ENCODE results near the gene NFKB1. TPM values are rescaled to one million over a fixed set of nuclear protein-coding genes. Genes with fewer than 3 reads are reported as not detected.

NFKB1 gene
- total RNA-seq, 1 experiment from 2014 or later = 5.3 TPM

- no peaks in the 10 kb centered on the region for H3K36me3 ChIP-seq (ENCODE audit: insufficient read depth, low read length)
- H3K9me2 ChIP-seq (replicated peaks; ENCODE audit: insufficient read depth, low read length) = no peaks in the 10 kb centered on the region
- H3K27ac ChIP-seq (ENCODE audit: low read length) = no peak overlapping the region
- H3K9ac ChIP-seq (ENCODE audit: low read length) = no peak overlapping the region
- peaks cover 3% of the 10 kb centered on the region; the same call in 1 of the 2 replicates for H3K9me3 ChIP-seq (ENCODE audit: low read length)
- no peak overlapping the region for H2AFZ ChIP-seq (ENCODE audit: low read length)
- H3K4me1 ChIP-seq (ENCODE audit: low read length) = no peaks in the 10 kb centered on the region
- no peaks in the 10 kb centered on the region for H4K20me1 ChIP-seq (ENCODE audit: insufficient read depth, low read depth, low read length)
- H3K79me2 ChIP-seq (ENCODE audit: low read length) = no peaks in the 10 kb centered on the region
- no peaks in the 10 kb centered on the region for H3K27me3 ChIP-seq (ENCODE audit: low read length)
- H3K4me3 ChIP-seq (ENCODE audit: low read length) = no peak overlapping the region
- no peak for DNase-seq
- no peak overlapping the region for H3K4me2 ChIP-seq (ENCODE audit: low read depth, low read length, poor library complexity, severe bottlenecking)
Measured at GRCh38 chr4:102589743-102590142, 88.6 kb downstream of the NFKB1 start.

- Histone ChIP-seq H3K27me3 (ENCODE audit: low read length) (no peaks in the 10 kb centered on the region), H3K27ac (ENCODE audit: low read length) (no peak overlapping the region), H3K4me2 (ENCODE audit: low read depth, low read length, poor library complexity, severe bottlenecking) (no peak overlapping the region), H4K20me1 (ENCODE audit: insufficient read depth, low read depth, low read length) (no peaks in the 10 kb centered on the region), H3K9me3 (ENCODE audit: low read length) (peaks cover 3% of the 10 kb centered on the region; the same call in 1 of the 2 replicates), H3K4me3 (ENCODE audit: low read length) (no peak overlapping the region), H3K36me3 (ENCODE audit: insufficient read depth, low read length) (no peaks in the 10 kb centered on the region), H3K9me2 (replicated peaks; ENCODE audit: insufficient read depth, low read length) (no peaks in the 10 kb centered on the region), H3K79me2 (ENCODE audit: low read length) (no peaks in the 10 kb centered on the region), H3K4me1 (ENCODE audit: low read length) (no peaks in the 10 kb centered on the region), H2AFZ (ENCODE audit: low read length) (no peak overlapping the region), H3K9ac (ENCODE audit: low read length) (no peak overlapping the region)
- DNase-seq = no peak
Measured at GRCh38 chr4:102592256-102592655, 91.1 kb downstream of the NFKB1 start.

DNA sequence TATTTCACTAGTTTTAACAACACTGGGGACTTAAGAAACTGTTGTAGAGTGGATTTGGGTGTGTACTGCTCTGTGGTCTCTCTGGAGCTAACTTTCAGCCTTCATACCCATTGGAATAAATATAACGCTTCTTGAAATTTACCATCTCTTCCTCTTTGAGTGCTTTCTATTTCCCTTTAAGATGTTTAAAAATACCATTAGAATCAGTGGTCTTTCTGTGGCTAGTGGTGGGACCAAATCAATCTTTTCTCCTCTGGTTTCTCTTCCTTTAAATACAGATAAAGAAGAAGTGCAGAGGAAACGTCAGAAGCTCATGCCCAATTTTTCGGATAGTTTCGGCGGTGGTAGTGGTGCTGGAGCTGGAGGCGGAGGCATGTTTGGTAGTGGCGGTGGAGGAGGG lies 92.0 kb downstream of the NFKB1 start:
- H3K9me2 ChIP-seq (replicated peaks; ENCODE audit: insufficient read depth, low read length) = no peaks in the 10 kb centered on the region
- no peaks in the 10 kb centered on the region for H4K20me1 ChIP-seq (ENCODE audit: insufficient read depth, low read depth, low read length)

GRCh38 chr4:102594000-102594399 lies 92.8 kb downstream of the NFKB1 start:
- Histone ChIP-seq H3K4me2 (ENCODE audit: low read depth, low read length, poor library complexity, severe bottlenecking) (no peak overlapping the region), H3K36me3 (ENCODE audit: insufficient read depth, low read length) (no peaks in the 10 kb centered on the region)

More for the DNA sequence above, 92.0 kb downstream of the NFKB1 start:
- Histone ChIP-seq H3K9me3 (ENCODE audit: low read length) (peaks cover 3% of the 10 kb centered on the region; the same call in 1 of the 2 replicates), H3K4me1 (ENCODE audit: low read length) (no peaks in the 10 kb centered on the region), H2AFZ (ENCODE audit: low read length) (no peak overlapping the region), H3K27ac (ENCODE audit: low read length) (no peak overlapping the region), H3K36me3 (ENCODE audit: insufficient read depth, low read length) (no peaks in the 10 kb centered on the region), H3K9ac (ENCODE audit: low read length) (no peak overlapping the region), H3K27me3 (ENCODE audit: low read length) (no peaks in the 10 kb centered on the region), H3K4me3 (ENCODE audit: low read length) (no peak overlapping the region), H3K79me2 (ENCODE audit: low read length) (no peaks in the 10 kb centered on the region), H3K4me2 (ENCODE audit: low read depth, low read length, poor library complexity, severe bottlenecking) (no peak overlapping the region)
- DNase-seq = no peak

DNA sequence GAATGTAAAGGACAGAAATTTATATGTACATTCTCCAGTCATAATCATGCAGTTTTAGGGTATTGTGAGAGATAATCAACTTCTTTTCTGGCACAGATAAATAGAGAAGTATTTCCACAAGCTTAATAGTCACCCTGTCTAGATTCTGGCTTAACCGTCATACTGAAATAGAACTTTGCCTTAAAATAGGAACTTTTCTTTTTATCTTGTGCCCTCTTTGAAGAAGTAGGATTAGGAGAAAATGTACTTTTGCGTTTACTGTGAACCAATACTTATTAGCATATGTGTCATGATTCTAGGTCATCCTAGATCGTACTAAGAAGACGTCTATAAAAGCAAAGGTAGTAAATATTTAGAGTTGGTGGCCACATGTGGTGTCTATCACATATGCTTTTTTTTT lies 95.4 kb downstream of the NFKB1 start:
- Histone ChIP-seq H3K9me2 (replicated peaks; ENCODE audit: insufficient read depth, low read length) (no peaks in the 10 kb centered on the region), H3K27ac (ENCODE audit: low read length) (no peak overlapping the region), H2AFZ (ENCODE audit: low read length) (no peak overlapping the region), H3K4me3 (ENCODE audit: low read length) (no peak overlapping the region), H3K9me3 (ENCODE audit: low read length) (peaks cover 1% of the 10 kb centered on the region; the same call in 1 of the 2 replicates), H3K4me2 (ENCODE audit: low read depth, low read length, poor library complexity, severe bottlenecking) (no peak overlapping the region), H3K9ac (ENCODE audit: low read length) (no peak overlapping the region), H3K36me3 (ENCODE audit: insufficient read depth, low read length) (no peaks in the 10 kb centered on the region), H3K27me3 (ENCODE audit: low read length) (no peaks in the 10 kb centered on the region), H3K4me1 (ENCODE audit: low read length) (no peaks in the 10 kb centered on the region), H3K79me2 (ENCODE audit: low read length) (no peaks in the 10 kb centered on the region), H4K20me1 (ENCODE audit: insufficient read depth, low read depth, low read length) (no peaks in the 10 kb centered on the region)
- no peak for DNase-seq

More at GRCh38 chr4:102594000-102594399, 92.8 kb downstream of the NFKB1 start:
- Histone ChIP-seq H4K20me1 (ENCODE audit: insufficient read depth, low read depth, low read length) (no peaks in the 10 kb centered on the region), H3K9me3 (ENCODE audit: low read length) (peaks cover 3% of the 10 kb centered on the region; the same call in 1 of the 2 replicates), H3K79me2 (ENCODE audit: low read length) (no peaks in the 10 kb centered on the region), H3K4me3 (ENCODE audit: low read length) (no peak overlapping the region), H3K4me1 (ENCODE audit: low read length) (no peaks in the 10 kb centered on the region), H2AFZ (ENCODE audit: low read length) (no peak overlapping the region), H3K27ac (ENCODE audit: low read length) (no peak overlapping the region), H3K27me3 (ENCODE audit: low read length) (no peaks in the 10 kb centered on the region), H3K9ac (ENCODE audit: low read length) (no peak overlapping the region), H3K9me2 (replicated peaks; ENCODE audit: insufficient read depth, low read length) (no peaks in the 10 kb centered on the region)
- no peak for DNase-seq

DNA sequence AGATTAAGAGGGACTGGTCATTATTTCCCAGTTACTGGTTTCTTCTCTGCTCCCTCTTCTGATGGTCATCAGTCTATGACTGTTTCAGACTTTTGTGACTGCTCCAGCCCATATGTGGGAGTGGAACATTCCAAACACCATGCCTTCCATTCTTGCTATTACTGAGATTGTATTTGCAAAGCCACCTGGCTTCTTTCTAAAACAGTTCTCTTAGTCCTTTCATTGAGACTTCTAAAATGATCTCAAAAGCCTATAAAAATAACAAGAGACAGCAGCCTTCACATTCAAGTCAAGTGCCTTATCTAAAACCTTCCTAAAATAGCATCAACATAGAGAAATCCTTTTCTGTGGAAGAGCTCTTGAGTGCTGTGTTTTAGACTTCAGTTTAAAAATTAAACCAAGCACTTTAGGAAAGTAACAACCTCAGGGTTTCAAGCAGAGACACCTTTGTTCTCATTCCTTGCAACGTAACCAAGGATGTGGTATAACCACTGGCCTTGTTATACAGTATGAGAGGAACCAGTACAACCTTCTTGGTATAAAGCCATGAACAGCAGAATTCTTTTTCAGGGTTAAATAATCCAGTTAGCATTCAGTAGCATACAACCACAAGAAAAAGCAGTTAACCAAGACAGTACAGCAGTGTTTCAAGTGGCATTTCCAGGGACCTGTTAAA lies 97.1 kb downstream of the NFKB1 start:
- Histone ChIP-seq H3K36me3 (ENCODE audit: insufficient read depth, low read length) (no peaks in the 10 kb centered on the region), H3K4me1 (ENCODE audit: low read length) (no peaks in the 10 kb centered on the region), H3K4me3 (ENCODE audit: low read length) (no peak overlapping the region), H4K20me1 (ENCODE audit: insufficient read depth, low read depth, low read length) (no peaks in the 10 kb centered on the region), H3K27ac (ENCODE audit: low read length) (no peak overlapping the region), H2AFZ (ENCODE audit: low read length) (no peak overlapping the region), H3K27me3 (ENCODE audit: low read length) (no peaks in the 10 kb centered on the region), H3K9ac (ENCODE audit: low read length) (no peak overlapping the region), H3K9me2 (replicated peaks; ENCODE audit: insufficient read depth, low read length) (no peaks in the 10 kb centered on the region), H3K4me2 (ENCODE audit: low read depth, low read length, poor library complexity, severe bottlenecking) (no peak overlapping the region), H3K79me2 (ENCODE audit: low read length) (no peaks in the 10 kb centered on the region), H3K9me3 (ENCODE audit: low read length) (no peaks in the 10 kb centered on the region)
- DNase-seq = no peak

DNA sequence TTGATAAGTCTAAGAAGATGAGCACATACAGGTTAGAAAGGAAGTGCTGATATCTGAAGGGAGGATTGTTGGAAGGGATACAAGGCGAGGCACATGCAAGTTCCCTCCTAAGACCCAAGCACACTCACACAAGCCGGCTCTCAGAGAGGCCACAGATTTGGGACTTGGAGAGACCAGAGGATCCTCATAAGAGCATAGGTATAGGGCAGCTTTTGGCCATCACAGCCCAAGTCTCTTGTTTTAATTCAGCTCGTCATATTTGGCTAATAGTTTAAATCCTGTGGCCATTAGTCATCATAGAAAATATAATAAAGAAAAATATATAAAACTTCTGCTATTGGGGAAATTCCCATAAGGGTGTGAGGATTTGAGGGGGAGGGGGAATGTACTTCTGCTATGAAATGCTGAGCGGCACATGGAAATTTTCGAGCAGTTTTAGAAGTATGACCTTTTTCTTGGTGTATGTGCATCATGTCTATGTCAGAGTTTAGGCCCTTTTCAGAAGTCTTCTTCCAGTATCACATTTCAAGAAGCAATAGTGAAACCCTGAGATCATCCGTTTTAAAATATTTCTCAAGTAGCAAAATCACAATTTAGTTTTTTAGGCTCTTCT lies 97.7 kb downstream of the NFKB1 start:
- no peak overlapping the region for H3K9ac ChIP-seq (ENCODE audit: low read length)
- no peak overlapping the region for H3K4me3 ChIP-seq (ENCODE audit: low read length)
- no peaks in the 10 kb centered on the region for H3K9me3 ChIP-seq (ENCODE audit: low read length)
- no peaks in the 10 kb centered on the region for H3K79me2 ChIP-seq (ENCODE audit: low read length)
- no peak overlapping the region for H2AFZ ChIP-seq (ENCODE audit: low read length)
- H3K27ac ChIP-seq (ENCODE audit: low read length) = no peak overlapping the region
- H3K4me1 ChIP-seq (ENCODE audit: low read length) = no peaks in the 10 kb centered on the region
- H3K4me2 ChIP-seq (ENCODE audit: low read depth, low read length, poor library complexity, severe bottlenecking) = no peak overlapping the region
- H4K20me1 ChIP-seq (ENCODE audit: insufficient read depth, low read depth, low read length) = no peaks in the 10 kb centered on the region
- no peak for DNase-seq
- H3K9me2 ChIP-seq (replicated peaks; ENCODE audit: insufficient read depth, low read length) = no peaks in the 10 kb centered on the region
- H3K27me3 ChIP-seq (ENCODE audit: low read length) = no peaks in the 10 kb centered on the region
- H3K36me3 ChIP-seq (ENCODE audit: insufficient read depth, low read length) = no peaks in the 10 kb centered on the region

- H4K20me1 ChIP-seq (ENCODE audit: insufficient read depth, low read depth, low read length) = no peaks in the 10 kb centered on the region
Measured at GRCh38 chr4:102599455-102599854, 98.3 kb downstream of the NFKB1 start.

More at GRCh38 chr4:102599455-102599854, 98.3 kb downstream of the NFKB1 start:
- Histone ChIP-seq H3K9ac (ENCODE audit: low read length) (no peak overlapping the region), H3K27me3 (ENCODE audit: low read length) (no peaks in the 10 kb centered on the region), H3K79me2 (ENCODE audit: low read length) (no peaks in the 10 kb centered on the region), H3K27ac (ENCODE audit: low read length) (no peak overlapping the region), H3K9me2 (replicated peaks; ENCODE audit: insufficient read depth, low read length) (no peaks in the 10 kb centered on the region), H2AFZ (ENCODE audit: low read length) (no peak overlapping the region), H3K9me3 (ENCODE audit: low read length) (no peaks in the 10 kb centered on the region), H3K4me2 (ENCODE audit: low read depth, low read length, poor library complexity, severe bottlenecking) (no peak overlapping the region), H3K4me3 (ENCODE audit: low read length) (no peak overlapping the region), H3K36me3 (ENCODE audit: insufficient read depth, low read length) (no peaks in the 10 kb centered on the region), H3K4me1 (ENCODE audit: low read length) (no peaks in the 10 kb centered on the region)
- DNase-seq = no peak

All from Karpas-422 (cell line).